GM21515 (cell line): ENCODE data around the gene AKAP12.

Experiments
- ATAC-seq: cut with Tn5 transposase; IDR thresholded peaks from one replicate; pipeline ENCODE4 v1.9.1; 2021; ENCODE audit not compliant: unreplicated experiment

The AKAP12 gene, protein sequence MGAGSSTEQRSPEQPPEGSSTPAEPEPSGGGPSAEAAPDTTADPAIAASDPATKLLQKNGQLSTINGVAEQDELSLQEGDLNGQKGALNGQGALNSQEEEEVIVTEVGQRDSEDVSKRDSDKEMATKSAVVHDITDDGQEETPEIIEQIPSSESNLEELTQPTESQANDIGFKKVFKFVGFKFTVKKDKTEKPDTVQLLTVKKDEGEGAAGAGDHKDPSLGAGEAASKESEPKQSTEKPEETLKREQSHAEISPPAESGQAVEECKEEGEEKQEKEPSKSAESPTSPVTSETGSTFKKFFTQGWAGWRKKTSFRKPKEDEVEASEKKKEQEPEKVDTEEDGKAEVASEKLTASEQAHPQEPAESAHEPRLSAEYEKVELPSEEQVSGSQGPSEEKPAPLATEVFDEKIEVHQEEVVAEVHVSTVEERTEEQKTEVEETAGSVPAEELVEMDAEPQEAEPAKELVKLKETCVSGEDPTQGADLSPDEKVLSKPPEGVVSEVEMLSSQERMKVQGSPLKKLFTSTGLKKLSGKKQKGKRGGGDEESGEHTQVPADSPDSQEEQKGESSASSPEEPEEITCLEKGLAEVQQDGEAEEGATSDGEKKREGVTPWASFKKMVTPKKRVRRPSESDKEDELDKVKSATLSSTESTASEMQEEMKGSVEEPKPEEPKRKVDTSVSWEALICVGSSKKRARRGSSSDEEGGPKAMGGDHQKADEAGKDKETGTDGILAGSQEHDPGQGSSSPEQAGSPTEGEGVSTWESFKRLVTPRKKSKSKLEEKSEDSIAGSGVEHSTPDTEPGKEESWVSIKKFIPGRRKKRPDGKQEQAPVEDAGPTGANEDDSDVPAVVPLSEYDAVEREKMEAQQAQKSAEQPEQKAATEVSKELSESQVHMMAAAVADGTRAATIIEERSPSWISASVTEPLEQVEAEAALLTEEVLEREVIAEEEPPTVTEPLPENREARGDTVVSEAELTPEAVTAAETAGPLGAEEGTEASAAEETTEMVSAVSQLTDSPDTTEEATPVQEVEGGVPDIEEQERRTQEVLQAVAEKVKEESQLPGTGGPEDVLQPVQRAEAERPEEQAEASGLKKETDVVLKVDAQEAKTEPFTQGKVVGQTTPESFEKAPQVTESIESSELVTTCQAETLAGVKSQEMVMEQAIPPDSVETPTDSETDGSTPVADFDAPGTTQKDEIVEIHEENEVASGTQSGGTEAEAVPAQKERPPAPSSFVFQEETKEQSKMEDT (N-terminal part only)

DNA sequence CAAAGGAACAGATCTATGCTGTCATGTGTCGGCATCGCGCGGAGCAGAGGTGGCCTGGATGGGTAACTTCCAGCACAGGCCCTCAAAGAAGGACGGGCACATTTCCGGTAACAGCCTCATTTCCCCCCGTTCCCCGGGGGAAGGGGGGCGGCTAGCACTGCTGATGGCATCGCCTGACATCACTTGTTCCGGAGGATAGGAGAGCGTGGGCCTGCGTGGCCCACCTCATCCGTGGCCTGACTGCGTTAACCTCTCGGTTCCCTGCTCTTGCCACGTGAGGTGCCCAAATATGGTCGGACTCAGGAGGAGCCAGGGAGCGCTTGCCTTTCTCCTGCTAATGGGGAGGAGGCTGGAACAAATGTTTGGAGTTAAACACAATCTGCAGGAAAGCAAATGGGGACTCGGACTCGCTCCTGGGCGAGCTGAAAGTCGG is at the start of gene AKAP12:
TSS of gene AKAP12 (plus strand) at position 365 of the 433 bp plus-strand sequence. CDS start 596 bp downstream, outside the sequence.
- no peak for ATAC-seq

DNA sequence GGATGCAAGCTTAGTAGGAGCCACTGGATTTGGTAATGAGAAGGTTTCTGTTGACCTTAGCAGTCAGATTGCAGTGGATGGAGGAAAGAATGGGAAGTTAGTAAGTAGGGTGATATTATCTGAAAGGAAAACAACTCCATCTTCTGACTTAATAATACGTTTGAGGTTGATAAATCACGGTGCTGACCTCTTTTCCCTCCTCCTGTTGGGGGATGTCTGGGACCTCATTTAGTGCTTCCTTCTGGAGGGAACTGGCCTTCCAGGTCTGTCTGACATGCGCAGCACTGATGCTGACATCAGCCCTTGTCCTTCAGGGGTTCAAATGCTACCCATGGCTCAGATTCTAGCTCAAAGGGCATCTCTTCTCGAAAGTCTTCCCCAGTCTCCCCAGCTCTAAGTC is 48.2 kb upstream of the AKAP12 start:
- no peak for ATAC-seq

DNA sequence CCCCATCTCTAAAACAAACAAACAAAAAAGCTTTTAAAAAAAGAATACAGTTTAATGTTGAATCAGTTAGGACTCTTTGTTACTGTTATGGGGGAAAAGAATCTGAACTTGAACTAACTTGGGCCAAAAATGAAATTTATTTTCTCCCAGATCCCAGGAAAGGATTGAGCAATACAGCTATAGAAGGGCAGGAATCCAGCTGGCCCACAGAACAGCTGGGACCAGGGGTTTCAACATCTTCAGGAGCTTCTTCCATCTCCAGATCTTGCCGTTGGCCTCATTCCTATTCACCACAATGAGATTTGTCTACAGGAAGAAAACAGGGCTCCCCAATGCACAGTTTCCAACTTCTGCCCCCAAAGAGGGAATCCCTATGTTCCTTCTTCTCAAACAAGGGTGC is 43.2 kb upstream of the AKAP12 start:
- no peak for ATAC-seq

DNA sequence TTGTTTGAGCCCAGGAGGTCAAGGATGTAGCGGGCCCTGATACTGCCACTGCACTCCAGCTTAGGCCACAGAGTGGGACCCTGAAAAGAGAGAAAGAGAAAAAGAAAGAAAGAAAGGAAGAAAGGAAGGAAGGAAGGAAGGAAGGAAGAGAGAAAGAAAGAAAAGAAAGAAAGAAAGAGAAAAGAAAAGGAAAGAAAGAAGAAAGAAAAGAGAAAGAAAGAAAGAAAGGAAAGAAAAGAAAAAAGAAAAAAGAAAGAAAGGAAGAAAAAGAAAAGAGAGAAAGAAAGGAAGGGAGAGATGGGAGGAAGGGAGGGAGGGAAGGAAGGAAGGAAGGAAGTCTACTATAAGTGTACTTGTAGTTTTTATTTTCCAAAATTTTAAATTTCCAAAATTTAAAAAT is 42.2 kb upstream of the AKAP12 start:
- ATAC-seq: no peak

DNA sequence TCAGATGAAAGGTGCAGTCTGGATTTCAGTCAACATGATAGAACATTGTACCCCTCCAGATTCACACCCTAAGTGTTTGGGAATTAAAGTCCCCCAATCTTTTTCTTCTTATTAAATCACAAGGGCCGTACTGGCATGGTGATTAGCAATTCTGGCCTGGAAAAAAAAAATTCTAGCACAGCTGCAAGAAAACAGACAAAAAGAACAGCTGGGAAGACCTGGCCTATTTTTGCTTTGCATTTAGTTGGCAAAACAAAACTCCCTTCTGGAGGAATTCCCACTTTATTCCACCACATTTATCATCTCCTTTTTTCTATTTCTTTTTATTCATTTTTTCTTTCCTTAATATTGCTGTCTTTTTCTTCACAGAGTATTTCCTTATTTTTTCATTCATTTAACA is 39.8 kb upstream of the AKAP12 start:
- ATAC-seq: no peak

DNA sequence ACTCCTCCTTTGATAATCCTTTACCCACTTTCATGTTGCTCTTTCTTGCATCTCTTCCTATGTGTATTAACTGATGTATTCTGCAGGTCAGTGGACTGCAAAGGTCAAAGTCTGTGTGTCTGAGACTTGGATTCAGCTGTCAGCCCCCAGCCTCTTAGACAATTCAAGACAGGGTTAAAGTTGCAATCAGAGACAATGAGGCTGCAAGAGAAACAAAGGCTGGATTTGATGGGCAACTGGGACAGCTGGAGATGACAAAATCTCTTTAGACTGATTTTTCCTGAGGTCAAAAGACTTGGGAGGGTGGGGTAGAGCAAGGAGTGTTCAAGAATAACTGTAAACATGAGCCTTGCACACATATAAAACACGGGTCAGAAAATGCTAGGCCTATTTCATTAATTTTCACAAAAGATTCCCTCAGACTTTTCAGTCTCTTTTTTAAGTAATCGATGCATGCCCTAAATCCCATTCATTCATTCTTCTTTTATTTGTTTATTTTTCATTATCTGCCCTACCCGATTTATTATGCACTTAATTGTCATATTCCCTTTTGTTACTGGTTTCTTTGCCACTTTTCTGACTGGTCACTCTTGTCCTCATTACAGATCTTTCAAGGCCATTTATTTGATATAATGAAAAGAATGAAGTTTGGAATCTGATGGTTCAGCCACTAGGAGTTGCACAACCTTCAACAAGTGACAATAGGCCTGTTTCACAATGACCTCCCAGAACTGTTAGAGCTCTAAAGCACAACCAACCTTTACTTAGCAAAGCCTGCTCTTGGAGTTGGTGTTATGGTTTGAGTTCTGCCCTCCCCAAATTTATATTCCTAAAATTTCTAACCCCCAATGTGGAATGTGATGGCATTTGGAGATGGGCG is 33.8 kb upstream of the AKAP12 start:
- ATAC-seq: no peak

DNA sequence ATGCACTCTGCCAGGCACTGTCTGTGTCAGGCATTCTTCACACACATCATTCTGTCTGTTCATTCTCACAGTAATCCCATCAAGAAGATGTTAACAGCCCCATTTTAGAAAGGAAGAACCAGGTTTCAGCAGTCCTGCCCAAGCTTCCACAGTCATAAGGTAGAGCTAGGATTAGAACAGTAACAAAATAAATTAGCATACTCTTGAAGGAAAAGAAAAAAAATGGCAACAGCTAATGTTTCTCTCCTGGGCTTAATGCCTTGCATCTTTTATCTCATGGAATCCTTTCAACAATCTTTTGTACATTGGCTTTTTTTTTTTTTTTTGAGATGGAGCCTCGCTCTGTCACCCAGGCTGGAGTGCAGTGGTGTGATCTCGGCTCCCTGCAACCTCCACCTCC is 32.1 kb upstream of the AKAP12 start:
- ATAC-seq: no peak

DNA sequence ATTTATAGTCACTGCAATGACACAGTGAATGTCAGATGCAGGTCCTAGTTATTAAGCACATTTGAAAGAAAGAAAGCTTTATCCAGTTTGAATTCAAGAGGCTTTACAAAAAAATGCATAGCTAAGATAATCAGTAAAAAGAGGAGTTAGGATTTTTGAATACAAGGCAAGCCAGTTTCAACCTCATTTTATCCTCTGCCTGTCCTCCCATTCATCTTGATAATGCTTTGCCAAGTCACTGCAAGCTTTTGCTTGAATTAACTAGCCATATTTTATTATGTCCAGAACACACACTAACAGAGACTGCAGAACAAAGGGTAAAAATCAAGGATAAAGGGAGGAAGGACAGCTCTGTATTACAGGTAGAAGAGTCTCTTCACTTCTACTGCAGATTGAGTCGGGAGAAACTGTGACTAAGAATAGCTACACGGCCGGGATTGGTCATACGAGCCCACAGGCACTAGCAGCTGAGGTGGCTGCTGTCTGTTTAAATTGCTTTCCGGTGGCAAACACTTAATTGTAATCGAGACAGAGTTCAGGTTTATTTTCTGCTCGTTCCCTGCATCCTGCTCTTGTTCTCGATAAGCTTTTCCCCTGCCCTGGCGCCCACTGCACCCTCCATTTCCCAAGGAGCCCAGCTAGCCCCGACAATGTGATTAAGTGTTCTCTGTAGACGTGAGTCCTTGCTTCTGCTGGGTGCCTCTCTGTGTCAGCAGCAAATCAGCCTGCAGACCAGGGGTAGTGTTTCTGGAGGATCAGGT is 30.5 kb upstream of the AKAP12 start:
- no peak for ATAC-seq

DNA sequence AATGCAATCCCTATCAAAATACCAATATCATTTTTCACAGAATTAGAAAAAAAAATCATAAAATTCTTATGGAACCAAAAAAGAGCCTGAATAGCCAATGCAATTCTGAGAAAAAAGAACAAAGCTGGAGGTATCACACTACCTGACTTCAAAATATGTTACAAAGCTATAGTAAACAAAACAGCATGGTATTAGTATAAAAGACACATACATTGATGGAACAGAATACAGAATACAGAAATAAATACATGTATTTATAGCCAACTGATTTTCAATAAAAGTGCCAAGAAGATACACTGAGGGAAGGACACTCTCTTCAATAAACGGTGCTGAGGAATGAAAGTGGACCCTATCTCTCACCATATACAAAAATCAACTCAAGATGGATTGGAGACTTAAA is 28.7 kb upstream of the AKAP12 start:
- no peak for ATAC-seq

DNA sequence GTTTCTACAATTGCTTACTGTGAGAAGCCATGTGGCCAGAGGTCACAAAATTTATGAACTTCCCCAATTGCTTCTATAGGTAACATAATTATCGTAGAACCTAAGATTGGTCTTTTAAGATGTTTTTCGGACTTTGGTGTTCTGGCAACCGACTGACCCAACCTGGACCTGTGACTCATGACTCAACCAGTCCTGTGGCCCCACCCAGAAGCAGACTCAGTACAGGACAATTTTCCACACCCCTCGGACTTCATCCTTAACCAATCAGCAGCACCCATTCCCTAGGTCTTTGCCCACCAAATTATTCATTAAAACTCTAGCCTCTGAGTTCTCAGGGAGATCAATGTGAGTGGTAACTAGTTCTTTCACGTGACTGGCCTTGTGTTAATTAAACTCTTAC is 26.4 kb upstream of the AKAP12 start:
- ATAC-seq: no peak

DNA sequence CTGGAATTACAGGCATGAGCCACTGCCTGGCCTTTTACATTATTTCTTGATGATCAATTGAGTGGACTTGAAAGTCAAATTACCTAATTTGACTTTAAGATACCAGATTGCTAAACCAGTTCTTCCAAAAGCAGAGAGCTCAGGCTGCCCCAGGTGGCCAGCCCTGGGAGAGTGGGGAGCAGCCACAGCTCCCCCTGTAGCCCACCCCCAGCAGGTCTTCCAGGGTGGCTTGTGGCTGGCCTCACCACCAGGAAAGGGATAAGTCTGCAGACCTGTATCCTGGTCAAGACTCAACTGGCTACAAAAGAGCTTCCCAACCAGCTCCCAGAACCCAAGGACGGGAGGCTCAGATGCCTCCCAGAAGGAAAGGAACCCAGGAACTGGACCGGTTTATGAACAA is 23.8 kb upstream of the AKAP12 start:
- ATAC-seq: no peak

DNA sequence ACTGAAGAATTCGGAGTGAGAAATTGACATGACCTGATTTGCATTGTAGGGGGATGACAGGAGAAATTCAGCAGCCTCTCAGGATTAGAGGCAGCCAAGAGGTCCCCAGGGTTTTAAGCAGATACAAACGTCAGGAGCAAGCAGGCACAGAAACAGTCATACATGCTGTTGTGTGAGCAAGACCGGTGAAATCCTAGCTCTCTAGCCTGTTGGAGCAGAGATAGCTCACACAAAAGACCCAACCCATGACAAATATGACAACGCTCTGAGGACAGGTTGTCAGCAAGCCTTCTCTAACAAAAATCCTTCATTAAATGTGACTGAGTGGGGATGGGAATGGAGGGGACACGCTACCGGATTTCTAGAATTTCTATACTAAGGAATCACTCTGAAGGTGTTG is 23.0 kb upstream of the AKAP12 start:
- no peak for ATAC-seq

DNA sequence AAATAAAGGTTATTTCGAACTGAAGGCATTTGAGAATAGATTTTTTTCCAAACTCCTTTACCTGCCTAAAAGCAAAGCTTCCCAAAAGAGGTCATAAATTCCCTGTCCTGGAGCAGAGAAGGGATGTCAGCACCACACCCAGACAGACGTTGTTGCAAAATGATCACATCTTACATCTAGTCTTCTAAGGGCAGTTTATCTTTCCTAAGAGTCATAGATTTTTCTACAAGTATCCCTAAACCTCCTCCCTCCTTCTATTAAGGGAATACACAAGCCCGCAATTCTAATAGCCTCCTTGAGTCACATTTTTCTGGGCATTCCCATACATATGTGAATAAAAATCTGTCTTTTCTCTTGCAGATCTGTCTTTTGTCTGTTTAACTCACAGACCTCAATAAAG is 20.6 kb upstream of the AKAP12 start:
- ATAC-seq: no peak

DNA sequence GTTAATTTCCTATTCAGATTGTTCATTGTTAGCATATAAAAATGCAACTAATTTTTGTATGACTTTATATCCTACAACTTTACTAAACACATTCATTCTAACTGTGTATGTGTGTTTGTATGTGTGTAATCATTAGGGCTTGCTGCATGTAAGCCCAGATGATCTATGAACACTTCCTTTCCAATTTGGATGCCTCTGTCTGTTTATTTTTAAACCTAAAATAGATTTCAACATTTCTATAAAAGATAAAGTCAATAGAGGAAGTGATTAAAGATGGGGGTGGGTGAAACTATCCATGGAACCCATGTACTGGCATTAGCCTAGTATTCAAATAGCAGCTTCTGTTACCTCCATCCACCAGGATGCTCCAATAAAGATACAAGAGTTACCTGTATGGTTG is 15.7 kb upstream of the AKAP12 start:
- no peak for ATAC-seq

DNA sequence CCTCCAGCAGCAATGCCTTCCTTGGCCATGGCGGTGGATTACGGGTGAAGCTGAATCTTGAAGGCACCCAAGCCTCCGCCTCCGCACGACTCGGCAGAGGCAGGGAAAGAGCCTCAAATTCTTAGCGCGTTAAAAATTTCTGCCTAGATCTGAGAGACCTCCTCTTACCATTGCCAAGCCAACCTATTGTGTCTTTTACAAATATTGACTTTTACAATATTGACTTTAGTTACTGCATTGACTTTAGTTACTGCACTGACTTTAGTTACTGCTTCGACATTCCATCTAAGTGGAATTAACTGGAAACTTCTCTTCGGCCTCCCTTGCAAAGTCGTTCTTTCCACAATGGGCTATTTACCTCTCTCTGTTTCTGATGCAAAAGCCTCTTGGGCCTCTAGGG is 13.8 kb upstream of the AKAP12 start:
- ATAC-seq: no peak

DNA sequence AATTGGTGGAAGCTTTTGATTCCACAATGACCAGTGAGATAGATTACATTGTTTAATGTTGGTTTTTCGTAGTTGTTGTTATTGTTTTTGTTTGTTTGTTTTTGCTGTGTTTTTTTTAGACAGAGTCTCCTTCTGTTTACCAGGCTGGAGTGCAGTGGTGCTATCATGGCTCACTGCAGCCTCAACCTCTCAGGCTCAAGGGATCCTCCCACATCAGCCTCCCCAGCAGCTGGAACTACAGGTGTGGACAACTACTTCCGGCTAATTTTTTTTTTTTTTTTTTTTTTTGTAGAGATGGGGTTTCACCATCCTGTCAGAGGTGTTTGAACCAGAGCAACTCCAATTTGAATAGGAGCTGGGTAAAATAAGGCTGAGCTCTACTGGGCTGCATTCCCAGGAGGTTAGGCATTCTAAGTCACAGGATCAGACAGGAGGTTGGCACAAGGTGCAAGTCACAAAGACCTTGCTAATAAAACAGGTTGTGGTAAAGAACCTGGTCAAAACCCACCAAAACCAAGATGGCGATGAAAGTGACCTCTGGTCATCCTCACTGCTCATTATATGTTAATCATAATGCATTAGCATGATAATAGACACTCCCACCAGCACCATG is 10.9 kb upstream of the AKAP12 start:
- no peak for ATAC-seq

DNA sequence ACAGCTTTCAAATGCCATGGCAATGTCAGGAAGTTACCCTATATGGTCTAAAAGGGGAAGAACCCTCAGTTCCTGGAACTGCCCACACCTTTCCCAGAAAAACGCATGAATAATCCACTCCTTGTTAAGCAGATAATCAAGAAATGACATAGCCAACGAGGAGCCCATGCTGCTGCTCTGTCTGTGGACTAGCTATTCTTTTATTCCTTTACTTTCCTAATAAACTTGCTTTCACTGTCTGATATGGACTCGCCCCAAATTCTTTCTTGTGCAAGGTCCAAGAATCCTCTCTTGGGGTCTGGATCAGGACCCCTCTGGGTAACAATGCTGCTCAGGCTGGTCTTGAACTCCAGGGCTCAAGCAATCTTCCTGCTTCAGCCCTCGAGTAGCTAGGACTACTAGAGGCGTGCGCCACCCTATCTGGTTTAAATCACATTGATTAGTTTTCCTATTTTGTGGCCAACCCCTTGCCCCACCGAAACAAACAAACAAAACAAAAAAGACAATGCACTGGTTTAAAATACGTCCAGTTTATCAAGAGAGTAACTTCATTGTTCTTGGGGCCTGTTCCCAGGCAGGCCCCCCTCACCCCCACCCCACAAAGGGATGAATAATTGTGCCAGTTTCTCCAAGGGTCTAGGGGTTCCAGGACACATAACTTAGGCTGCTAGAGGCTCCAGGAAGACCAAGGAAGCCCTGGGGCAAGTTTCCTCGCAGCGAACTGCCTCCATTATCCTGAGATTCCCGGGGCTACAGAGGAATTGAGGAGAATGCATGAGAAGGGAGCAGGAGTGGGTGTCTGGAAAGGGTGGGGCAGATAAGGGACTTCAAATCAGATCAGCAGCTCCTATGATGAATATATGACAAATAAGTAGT is 10.1 kb upstream of the AKAP12 start:
- no peak for ATAC-seq

DNA sequence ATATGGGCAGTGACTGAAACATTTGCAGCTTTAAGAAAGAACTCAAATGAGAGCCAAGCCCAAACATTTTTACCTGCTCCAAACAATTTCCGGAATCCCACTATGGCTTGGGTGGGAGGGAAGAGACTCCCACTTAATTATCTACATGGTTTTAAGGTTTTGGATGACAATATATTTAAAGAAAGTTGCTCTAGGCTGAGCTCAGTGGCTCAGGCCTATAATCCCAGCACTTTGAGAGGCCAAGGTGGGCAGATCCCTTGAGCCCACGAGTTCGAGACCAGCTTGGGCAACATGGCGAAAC is 9.5 kb upstream of the AKAP12 start:
- no peak for ATAC-seq

DNA sequence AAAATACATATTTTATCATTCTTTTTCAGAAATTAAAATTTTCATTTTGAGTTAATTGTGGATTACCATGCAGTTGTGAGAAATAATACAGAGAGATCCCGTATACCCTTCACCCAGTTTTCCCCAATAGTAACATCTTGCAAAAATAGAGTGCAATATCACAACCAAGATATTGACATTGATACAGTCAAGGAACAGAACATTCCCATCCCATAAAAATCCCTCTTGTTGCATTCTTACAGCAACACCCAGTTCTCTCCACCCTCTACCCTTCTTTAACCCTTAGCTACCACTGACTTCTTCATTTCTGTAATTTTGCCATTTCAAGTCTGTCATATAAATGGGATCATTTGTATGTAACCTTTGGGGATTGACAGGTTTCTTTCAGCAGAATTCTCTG is 6.9 kb upstream of the AKAP12 start:
- ATAC-seq: no peak
